GM18861 (cell line): ENCODE results near the gene HOXA5.

Experiments used
- ATAC-seq: cut with Tn5 transposase; IDR thresholded peaks from one replicate; pipeline ENCODE4 v1.9.1; 2021; ENCODE audit not compliant: unreplicated experiment

Gene HOXA5

GRCh38 chr7:27143023-27143949 is at the start of gene HOXA5:
HOXA5 (minus strand) TSS chr7:27143681; CDS start chr7:27143607, 74 bp downstream.
- no peak for ATAC-seq

GRCh38 chr7:27192546-27193334 is 49.3 kb upstream of the HOXA5 start:
- no peak for ATAC-seq

- no peak for ATAC-seq
These were observed 48.5 kb upstream of the HOXA5 start for GRCh38 chr7:27191833-27192545.

- no peak for ATAC-seq
These were observed 47.8 kb upstream of the HOXA5 start for GRCh38 chr7:27191161-27191731.

GRCh38 chr7:27189997-27190748 is 46.7 kb upstream of the HOXA5 start:
- no peak for ATAC-seq

GRCh38 chr7:27189295-27189996 is 46.0 kb upstream of the HOXA5 start:
- ATAC-seq, result no peak

GRCh38 chr7:27188386-27189294 is 45.2 kb upstream of the HOXA5 start:
- ATAC-seq, result no peak

GRCh38 chr7:27187475-27188385 is 44.2 kb upstream of the HOXA5 start:
- no peak for ATAC-seq

GRCh38 chr7:27186668-27187474 is 43.4 kb upstream of the HOXA5 start:
- ATAC-seq, result no peak

GRCh38 chr7:27185854-27186667 is 42.6 kb upstream of the HOXA5 start:
- ATAC-seq, result no peak

- ATAC-seq, result no peak
These were observed 41.8 kb upstream of the HOXA5 start, which contains the start of gene HOXA11 for GRCh38 chr7:27185013-27185853. HOXA11 (minus strand) TSS chr7:27185232; CDS start chr7:27185144, 88 bp downstream.

- ATAC-seq, result no peak
These were observed 41.0 kb upstream of the HOXA5 start for GRCh38 chr7:27184337-27185012.

GRCh38 chr7:27183682-27184336 is 40.3 kb upstream of the HOXA5 start:
- ATAC-seq, result no peak
